Fibroblast of the aortic adventitia (primary cell): ENCODE results near the gene MRPL53. TPM values are rescaled to one million over a fixed set of nuclear protein-coding genes. Genes with fewer than 3 reads are reported as not detected.

Experiments
- DNase-seq: peaks from one replicate; pipeline ENCODE4 v3.0.0-alpha.2; 2010; ENCODE audit warnings: low read depth
- H3K4me3 ChIP-seq: 2 replicates; pipeline ENCODE4 v1.5.1; 2011; ENCODE audit warnings: low read depth, mild to moderate bottlenecking, control low read depth, low read length, moderate library complexity
- CTCF ChIP-seq: IDR thresholded peaks from 2 replicates; pipeline ENCODE4 v1.5.1; 2011; ENCODE audit warnings: mild to moderate bottlenecking, low read length, control low read depth, inconsistent platforms; ENCODE audit not compliant: insufficient read depth
- total RNA-seq: library from RNA; depleted of rRNA; stranded (reverse); fragments of >200 nt; gene quantifications from 2 replicates; pipeline ENCODE4 v1.2.3, GENCODE V29; 2012; ENCODE audit warnings: low replicate concordance

The MRPL53 gene
- 19.3 and 30.2 TPM in 2 replicates for total RNA-seq

DNA sequence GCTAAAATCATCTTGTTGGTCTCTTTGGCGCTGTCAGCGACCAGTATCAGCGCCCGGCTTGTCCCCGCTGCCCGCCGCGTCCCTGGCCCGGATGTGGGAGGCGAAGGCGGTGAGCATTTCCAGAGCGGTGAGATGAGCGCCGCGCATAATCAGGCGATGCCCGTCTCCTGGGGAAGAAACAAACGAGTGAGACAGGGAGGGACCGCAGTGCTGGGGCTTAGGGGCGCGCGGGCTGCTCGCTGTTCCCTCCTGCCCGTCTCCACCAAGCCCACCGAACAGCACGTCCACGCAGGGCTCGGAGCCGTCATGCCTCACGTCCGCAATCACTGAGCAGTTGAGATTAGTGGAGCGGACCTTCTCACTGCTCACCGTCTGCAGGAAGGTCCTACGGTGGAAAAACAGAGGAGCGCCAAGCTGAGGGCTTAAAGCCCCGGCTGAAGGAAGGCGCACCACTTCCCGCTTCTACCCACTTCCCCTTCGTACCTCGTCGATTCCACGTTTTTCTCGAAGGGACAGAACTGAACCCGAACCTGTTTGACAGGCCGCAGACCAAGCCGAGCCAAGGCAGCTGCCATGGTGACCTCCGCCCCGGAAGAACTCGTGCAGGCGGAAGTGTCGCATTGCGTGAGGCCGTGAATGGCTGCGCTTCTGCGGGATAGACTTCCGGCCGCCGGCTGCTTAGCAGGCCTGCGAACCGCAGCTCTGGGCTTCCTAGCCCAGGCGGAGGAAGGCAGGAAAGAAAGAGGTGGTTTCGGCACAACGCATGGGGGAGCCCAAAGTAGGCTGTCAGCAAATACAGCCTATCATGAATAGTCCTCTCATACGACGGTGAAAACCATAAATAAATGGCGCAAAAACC is at the start of gene MRPL53:
TSS of gene MRPL53 (minus strand) at position 595 of the 859 bp plus-strand sequence. CDS start at position 575, 20 bp downstream.
- peak; percentile 94 for DNase-seq
- TF ChIP-seq CTCF = no peak
- H3K4me3 ChIP-seq = peak within 1 kb of the TSS; percentile 89

GRCh38 chr2:74516650-74517049 is 44.2 kb upstream of the MRPL53 start:
- TF ChIP-seq CTCF = no peak
- DNase-seq = no peak
- no peak overlapping the region for H3K4me3 ChIP-seq

DNA sequence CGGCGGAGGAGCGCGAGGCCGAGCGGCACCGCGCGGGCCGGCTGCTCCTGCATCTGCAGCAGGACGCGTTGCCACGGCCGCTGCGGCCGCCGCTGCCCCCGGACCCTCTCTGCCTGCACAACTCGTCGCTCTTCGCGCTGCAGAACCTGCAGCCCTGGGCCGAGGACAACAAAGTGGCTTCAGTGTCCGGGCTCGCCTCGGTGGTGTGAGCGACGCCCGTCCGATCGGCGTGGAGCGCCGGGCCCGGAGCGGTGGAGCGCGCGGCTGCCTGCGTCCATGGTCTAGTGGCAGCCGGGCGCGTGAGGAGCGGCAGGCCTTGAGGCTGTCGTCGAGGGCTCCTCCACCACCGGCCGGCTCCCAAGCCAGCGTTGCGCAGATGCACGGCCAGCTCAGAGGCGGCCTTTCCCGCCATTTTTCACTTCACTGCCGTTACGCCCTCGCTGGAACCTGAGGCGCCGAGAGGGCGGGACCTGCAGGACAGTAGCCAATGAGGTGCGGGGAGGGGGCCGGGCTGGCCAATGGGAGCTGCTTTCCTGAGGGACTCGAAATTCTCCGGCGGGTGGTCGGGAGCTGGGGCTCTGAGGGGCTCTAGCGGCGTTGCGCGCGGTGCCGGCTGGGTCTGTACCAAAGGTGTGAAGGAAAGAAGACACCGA is 43.6 kb upstream of the MRPL53 start:
- DNase-seq = no peak
- no peak overlapping the region for H3K4me3 ChIP-seq

DNA sequence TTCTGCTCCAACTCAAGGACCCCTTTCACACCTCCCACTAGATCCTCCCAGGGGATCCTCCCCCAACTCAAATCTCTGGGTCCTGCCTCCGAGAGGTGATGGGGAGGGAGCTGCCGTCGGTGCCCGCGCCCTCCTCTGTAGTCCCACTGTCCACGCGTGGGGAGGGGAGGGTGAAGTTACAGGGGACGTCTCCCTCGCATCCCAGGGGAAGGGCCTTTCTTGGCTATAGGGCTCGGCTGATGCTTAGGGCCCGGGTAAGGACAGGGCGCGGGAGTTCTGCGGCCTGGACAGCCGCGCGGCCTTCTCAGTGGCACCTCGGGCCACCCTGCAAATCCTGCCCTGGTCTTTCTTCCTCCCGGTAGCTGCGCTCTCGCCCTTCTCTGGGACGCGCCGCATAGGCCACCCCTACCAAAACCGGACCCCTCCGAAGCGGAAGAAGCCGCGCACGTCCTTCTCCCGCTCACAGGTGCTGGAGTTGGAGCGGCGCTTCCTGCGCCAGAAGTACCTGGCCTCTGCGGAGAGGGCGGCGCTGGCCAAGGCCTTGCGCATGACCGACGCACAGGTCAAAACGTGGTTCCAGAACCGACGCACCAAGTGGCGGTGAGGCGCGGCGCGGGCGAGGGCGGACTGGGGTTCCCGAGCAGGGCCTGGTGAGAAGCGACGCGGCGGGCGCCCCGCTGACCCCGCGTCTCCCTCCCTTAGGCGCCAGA is 42.9 kb upstream of the MRPL53 start:
- no peak overlapping the region for H3K4me3 ChIP-seq
- DNase-seq = no peak
- no peak for TF ChIP-seq CTCF

More for the DNA sequence above, 43.6 kb upstream of the MRPL53 start:
- TF ChIP-seq CTCF = no peak

DNA sequence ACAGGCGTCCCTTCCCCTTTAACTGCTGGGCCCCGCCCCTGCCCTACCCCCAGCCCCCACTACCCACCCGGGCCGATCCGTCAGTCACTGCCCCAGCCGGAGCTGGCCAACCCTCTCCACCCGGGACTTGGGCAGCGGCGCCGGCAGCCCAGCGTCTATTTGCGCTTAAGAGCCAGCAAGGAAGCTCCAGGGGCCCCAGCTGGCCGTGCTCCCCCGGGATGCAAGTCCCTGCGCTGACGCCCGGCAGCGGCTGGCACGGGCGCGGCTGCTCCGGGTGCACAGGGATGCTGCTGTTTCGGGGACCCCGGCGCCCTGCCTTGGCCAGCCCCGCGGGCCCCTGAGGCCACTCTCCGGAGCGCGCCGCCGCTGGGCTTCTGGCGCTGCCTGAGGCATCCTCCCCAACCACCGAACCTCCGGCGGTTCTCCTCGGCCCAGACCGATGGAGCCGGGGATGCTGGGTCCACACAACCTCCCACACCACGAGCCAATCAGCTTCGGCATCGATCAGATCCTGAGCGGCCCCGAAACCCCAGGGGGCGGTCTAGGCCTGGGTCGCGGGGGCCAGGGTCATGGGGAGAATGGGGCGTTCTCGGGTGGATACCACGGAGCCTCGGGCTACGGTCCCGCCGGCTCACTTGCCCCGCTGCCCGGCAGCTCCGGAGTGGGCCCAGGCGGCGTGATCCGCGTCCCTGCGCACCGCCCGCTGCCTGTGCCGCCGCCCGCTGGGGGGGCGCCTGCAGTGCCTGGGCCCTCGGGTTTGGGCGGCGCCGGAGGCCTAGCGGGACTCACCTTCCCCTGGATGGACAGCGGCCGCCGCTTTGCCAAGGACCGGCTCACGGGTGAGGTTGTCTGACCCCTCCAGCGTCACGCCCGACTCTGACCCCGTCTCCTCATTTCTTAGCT is 42.1 kb upstream of the MRPL53 start, which contains the start of gene TLX2:
TSS of gene TLX2 (plus strand) at position 83 of the 903 bp plus-strand sequence. CDS start at position 440, 357 bp downstream.
- DNase-seq = no peak
- no peak for TF ChIP-seq CTCF
- H3K4me3 ChIP-seq = no peak within 1 kb of the TSS
